K562 (cell line): ENCODE measurements around the gene GNPTAB. TPM values are rescaled to one million over a fixed set of nuclear protein-coding genes. Genes with fewer than 3 reads are reported as not detected.
A peak's percentile ranks its signal among the peaks of the same experiment; 100 is the strongest.

Source experiments
- FIP1L1 ChIP-seq: fragments of 200-400 bp; formaldehyde crosslinking; IDR thresholded peaks from 2 replicates; pipeline ENCODE4 v1.6.1; 2018; ENCODE audit warnings: mild to moderate bottlenecking, low read depth, low read length; ENCODE audit not compliant: poor library complexity, severe bottlenecking
- HIVEP1 ChIP-seq: fragments of 250-450 bp; sonication (Bioruptor Pico); IDR thresholded peaks from 2 replicates; pipeline ENCODE4 v1.4.0; 2020; ENCODE audit warnings: mild to moderate bottlenecking
- HNRNPH1 ChIP-seq: fragments of 200-400 bp; formaldehyde crosslinking; optimal IDR thresholded peaks from 2 replicates; pipeline ENCODE3; 2017; ENCODE audit warnings: low read depth, mild to moderate bottlenecking, low read length, moderate library complexity
- KLF6 ChIP-seq: fragments of 250-450 bp; sonication (Bioruptor Pico); IDR thresholded peaks from 2 replicates; pipeline ENCODE4 v1.4.0; 2020; ENCODE audit warnings: mild to moderate bottlenecking, moderate library complexity, borderline replicate concordance
- PYGO2 ChIP-seq: fragments of 450-650 bp; IDR thresholded peaks from 2 replicates; pipeline ENCODE4 v1.6.1; 2016; ENCODE audit warnings: mild to moderate bottlenecking, missing genetic modification characterization, moderate library complexity, missing compliant biosample characterization
- SMARCC2 ChIP-seq: fragments of 450-650 bp; IDR thresholded peaks from 2 replicates; pipeline ENCODE4 v1.6.1; 2017; ENCODE audit warnings: antibody characterized with exemption, moderate library complexity, mild to moderate bottlenecking, low read depth
- TEAD1 ChIP-seq, 2 experiments: fragments of 450-650 bp in 1 of 2; sonication (generic) in 1 of 2; formaldehyde crosslinking; IDR thresholded peaks; 2 replicates each; pipeline versions ENCODE4 v1.4.0 to v1.8.0; 2020 to 2022; ENCODE audit warnings: mild to moderate bottlenecking in 2 of 2, missing genetic modification reagents in 1 of 2
- TEAD4 ChIP-seq, 2 experiments: sonication (generic) in 1 of 2; formaldehyde crosslinking in 1 of 2; IDR thresholded peaks; 2 replicates each; pipeline versions ENCODE4 v1.6.1 to v1.8.0; 2012 to 2022; ENCODE audit warnings: borderline replicate concordance in 1 of 2, inconsistent platforms in 1 of 2, low read length in 1 of 2, mild to moderate bottlenecking in 1 of 2, missing genetic modification reagents in 1 of 2
- ZNF354B ChIP-seq: fragments of 250-450 bp; sonication (Bioruptor Pico); IDR thresholded peaks from 2 replicates; pipeline ENCODE4 v1.4.0; 2020
- polyA plus RNA-seq, 8 experiments: library from polyadenylated mRNA; depleted of rRNA in 4 of 8; stranded (reverse) in 5 of 8; unstranded in 3 of 8; fragments of >200 nt; fragmentation: Nextera tagmentation in 2 of 8; fragmentation: Illumina TruSeq in 1 of 8; extraction: Ambion mirVana in 2 of 8; extraction: Trizol in 1 of 8; gene quantifications; 2 replicates each; pipeline versions ENCODE4 v1.2.1 to v1.2.3, GENCODE V29; 2011 to 2014; ENCODE audit warnings: inconsistent platforms in 1 of 8, missing spikeins in 1 of 8
- total RNA-seq, 7 experiments: library from RNA; depleted of rRNA in 6 of 7; stranded (reverse); fragments of >200 nt in 6 of 7; fragmentation: Illumina TruSeq in 2 of 7; extraction: Trizol in 2 of 7; gene quantifications; 2 replicates each; pipeline versions ENCODE4 v1.2.1 to v1.2.3, GENCODE V29; 2011 to 2021; ENCODE audit warnings: low replicate concordance in 1 of 7
- TF ChIP-seq, protein P1 (sequence below), 2 experiments: fragments of 450-650 bp in 1 of 2; sonication (generic) in 1 of 2; formaldehyde crosslinking in 1 of 2; IDR thresholded peaks; 2 replicates each; pipeline versions ENCODE4 v1.7.1 to v1.9.0; 2016 to 2022; ENCODE audit warnings: inconsistent platforms in 1 of 2, mild to moderate bottlenecking in 1 of 2, missing genetic modification reagents in 1 of 2
- TF ChIP-seq, protein P2 (sequence below): fragments of 250-450 bp; sonication (Bioruptor Pico); IDR thresholded peaks from 2 replicates; pipeline ENCODE4 v1.8.0; 2021; ENCODE audit warnings: moderate library complexity, mild to moderate bottlenecking, inconsistent platforms
- TF ChIP-seq, protein P3 (sequence below): fragments of 450-650 bp; IDR thresholded peaks from 2 replicates; pipeline ENCODE4 v1.6.1; 2017; ENCODE audit warnings: antibody characterized with exemption

GNPTAB gene
- total and polyA plus RNA-seq, 9 of the 15 experiments (the other 6 are each of a cell fraction or from before 2014, with no cell fraction given): 5.9 to 23.2 (median 19.3) TPM

DNA sequence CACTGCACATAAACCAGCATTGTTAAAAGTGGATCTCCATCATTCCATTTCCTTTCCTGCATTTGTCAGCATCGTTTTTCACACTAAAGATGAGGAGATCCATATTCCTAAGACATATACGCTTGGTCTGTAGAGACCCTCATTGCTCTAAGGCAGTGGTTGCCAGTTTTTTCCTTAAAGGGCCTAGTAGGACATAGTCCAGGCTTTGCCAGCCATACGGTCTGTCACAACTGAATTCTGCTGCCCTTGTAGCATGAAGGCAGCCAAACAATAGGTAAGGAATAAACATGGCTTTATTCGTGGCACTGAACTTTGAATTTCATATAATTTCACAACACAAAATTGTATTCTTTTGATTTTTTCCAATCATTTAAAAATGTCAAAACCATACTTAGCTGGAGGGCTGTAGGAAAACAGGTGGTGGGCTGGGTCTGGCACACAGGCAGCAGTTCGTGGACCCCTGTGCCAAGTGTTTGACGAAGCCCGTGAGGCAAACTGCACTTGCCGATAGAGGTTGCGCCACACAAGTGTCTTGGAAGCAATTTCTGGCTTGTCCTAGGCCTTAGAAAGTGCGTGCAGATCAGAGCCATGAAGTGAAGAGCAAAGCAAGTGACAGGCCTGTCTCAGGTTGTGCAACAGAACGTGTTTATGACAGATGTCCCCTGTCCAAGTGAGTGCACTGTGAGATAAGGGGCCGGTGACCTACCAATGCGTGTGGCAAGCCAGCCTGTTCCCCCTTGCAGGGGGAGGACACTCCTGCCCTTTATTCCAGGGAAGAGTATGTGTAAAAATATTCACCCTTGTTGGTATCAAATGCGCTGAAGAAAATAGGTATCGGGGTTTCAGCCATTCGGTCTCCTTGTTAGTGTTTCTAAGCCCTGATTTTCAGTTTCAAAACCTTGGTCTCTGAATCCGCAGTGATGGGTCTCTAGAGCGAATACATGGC, 134.2 kb downstream of the GNPTAB start (continued):
- TF ChIP-seq, protein P1, sequence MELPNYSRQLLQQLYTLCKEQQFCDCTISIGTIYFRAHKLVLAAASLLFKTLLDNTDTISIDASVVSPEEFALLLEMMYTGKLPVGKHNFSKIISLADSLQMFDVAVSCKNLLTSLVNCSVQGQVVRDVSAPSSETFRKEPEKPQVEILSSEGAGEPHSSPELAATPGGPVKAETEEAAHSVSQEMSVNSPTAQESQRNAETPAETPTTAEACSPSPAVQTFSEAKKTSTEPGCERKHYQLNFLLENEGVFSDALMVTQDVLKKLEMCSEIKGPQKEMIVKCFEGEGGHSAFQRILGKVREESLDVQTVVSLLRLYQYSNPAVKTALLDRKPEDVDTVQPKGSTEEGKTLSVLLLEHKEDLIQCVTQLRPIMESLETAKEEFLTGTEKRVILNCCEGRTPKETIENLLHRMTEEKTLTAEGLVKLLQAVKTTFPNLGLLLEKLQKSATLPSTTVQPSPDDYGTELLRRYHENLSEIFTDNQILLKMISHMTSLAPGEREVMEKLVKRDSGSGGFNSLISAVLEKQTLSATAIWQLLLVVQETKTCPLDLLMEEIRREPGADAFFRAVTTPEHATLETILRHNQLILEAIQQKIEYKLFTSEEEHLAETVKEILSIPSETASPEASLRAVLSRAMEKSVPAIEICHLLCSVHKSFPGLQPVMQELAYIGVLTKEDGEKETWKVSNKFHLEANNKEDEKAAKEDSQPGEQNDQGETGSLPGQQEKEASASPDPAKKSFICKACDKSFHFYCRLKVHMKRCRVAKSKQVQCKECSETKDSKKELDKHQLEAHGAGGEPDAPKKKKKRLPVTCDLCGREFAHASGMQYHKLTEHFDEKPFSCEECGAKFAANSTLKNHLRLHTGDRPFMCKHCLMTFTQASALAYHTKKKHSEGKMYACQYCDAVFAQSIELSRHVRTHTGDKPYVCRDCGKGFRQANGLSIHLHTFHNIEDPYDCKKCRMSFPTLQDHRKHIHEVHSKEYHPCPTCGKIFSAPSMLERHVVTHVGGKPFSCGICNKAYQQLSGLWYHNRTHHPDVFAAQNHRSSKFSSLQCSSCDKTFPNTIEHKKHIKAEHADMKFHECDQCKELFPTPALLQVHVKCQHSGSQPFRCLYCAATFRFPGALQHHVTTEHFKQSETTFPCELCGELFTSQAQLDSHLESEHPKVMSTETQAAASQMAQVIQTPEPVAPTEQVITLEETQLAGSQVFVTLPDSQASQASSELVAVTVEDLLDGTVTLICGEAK (IDR thresholded peaks at IDR 0.05): no peak
- TF ChIP-seq, protein P1 (CRISPR knock-in tag; IDR thresholded peaks at IDR 0.05): no peak; the same call in 1 of the 2 replicates
- TF ChIP-seq KLF6 (0 out of 2 replicates have a peak, but pooled peaks have one; percentile 27), SMARCC2 (peak; percentile 70; the same call in 1 of the 2 replicates), HIVEP1 (no peak), FIP1L1 (no peak), TEAD1 (CRISPR knock-in tag; IDR thresholded peaks at IDR 0.05) (peak in 1 of 2 experiments; percentile 49; a peak in 1 of 4 replicates), PYGO2 (tag) (no peak), ZNF354B (CRISPR knock-in tag) (no peak), TEAD4 (IDR thresholded peaks at IDR 0.05; ENCODE audit: low read length) (peak; percentile 94), TEAD4 (CRISPR knock-in tag; IDR thresholded peaks at IDR 0.05; ENCODE audit: borderline replicate concordance) (no peak), HNRNPH1 (no peak)
- TF ChIP-seq, protein P2, sequence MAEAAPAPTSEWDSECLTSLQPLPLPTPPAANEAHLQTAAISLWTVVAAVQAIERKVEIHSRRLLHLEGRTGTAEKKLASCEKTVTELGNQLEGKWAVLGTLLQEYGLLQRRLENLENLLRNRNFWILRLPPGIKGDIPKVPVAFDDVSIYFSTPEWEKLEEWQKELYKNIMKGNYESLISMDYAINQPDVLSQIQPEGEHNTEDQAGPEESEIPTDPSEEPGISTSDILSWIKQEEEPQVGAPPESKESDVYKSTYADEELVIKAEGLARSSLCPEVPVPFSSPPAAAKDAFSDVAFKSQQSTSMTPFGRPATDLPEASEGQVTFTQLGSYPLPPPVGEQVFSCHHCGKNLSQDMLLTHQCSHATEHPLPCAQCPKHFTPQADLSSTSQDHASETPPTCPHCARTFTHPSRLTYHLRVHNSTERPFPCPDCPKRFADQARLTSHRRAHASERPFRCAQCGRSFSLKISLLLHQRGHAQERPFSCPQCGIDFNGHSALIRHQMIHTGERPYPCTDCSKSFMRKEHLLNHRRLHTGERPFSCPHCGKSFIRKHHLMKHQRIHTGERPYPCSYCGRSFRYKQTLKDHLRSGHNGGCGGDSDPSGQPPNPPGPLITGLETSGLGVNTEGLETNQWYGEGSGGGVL: no peak
- TF ChIP-seq, protein P3, sequence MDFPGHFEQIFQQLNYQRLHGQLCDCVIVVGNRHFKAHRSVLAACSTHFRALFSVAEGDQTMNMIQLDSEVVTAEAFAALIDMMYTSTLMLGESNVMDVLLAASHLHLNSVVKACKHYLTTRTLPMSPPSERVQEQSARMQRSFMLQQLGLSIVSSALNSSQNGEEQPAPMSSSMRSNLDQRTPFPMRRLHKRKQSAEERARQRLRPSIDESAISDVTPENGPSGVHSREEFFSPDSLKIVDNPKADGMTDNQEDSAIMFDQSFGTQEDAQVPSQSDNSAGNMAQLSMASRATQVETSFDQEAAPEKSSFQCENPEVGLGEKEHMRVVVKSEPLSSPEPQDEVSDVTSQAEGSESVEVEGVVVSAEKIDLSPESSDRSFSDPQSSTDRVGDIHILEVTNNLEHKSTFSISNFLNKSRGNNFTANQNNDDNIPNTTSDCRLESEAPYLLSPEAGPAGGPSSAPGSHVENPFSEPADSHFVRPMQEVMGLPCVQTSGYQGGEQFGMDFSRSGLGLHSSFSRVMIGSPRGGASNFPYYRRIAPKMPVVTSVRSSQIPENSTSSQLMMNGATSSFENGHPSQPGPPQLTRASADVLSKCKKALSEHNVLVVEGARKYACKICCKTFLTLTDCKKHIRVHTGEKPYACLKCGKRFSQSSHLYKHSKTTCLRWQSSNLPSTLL: no peak
